Left renal cortex interstitium (tissue), 4 donors: ENCODE data around the gene CAPN10. TPM values are rescaled to one million over a fixed set of nuclear protein-coding genes. Genes with fewer than 3 reads are reported as not detected.

Experiments used
- DNase-seq, 4 donors: peaks; one replicate each; pipeline ENCODE4 v3.0.0-alpha.2; 2013; ENCODE audit warnings: low read depth in 4 of 4, low spot score in 2 of 4, missing footprints in 1 of 4
- polyA plus RNA-seq, 4 donors: library from polyadenylated mRNA; unstranded; fragments of 120-200 nt; gene quantifications; one replicate each; pipeline ENCODE4 v1.2.1, GENCODE V29; 2013; ENCODE audit not compliant: insufficient read length in 4 of 4

The CAPN10 gene
- polyA plus RNA-seq, 4 donors: 15.3 to 39.6 (median 30.0) TPM

DNA sequence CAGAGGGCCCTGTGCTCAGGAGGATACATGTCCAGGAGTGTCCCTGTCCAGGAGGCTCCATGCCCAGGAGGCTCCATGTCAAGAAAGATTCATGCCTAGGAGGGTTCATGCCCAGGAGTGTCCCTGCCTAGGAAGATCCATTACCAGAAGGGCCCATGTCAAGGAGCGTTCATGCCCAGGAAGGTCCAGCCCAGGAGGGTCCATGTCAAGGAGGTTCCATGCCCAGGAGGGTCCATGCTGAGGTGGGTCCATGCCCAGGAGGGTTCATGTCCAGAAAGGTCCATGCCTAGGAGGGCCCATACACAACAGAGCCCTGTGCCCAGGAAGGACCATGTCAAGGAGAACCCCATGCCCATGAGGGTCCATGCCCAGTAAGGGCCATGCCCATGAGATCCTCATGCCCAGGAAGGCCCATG is 45.8 kb downstream of the CAPN10 start:
- DNase-seq: no peak

DNA sequence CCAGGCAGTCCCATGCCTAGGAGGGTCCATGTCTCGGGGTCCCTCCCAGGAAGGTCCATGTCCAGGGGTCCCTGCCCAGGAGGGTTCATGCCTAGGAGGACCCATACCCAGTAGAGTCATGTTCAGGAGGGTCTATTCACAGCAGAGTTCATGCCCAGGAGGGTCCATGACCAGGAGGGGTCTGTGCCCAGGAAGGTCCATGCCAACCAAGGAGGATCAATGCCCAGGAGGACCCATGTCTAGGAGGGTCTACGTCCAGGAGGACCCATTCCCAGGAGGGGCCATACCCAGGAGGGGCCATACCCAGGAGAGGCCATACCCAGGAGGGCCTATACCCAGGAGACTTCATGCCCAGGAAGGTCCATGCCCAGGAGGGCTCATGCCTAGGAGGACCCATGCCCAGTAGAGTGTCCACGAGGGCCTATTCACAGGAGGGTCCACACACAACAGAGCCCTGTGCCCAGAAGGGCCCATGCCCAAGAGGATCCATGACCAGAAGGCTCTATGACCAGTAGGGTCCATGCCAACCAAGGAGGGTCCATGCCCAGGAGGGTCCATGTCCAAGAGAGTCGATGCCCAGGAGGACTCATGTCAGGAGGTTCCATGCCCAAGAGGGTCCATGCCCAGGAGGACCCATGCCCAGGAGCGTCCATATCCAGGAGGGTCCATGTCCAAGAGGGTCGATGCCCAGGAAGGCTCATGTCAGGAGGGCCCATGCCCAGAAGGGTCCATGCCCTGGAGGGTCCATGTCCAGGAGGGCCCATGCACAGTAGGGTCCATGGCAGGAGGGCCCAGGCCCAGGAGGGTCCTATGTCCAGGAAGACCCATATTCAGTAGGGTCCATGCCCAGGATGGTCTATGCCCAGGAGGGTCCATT is 48.8 kb downstream of the CAPN10 start:
- no peak for DNase-seq

- no peak for DNase-seq
These were observed 49.5 kb downstream of the CAPN10 start for GRCh38 chr2:240635998-240636547.

- no peak for DNase-seq
These were observed 50.1 kb downstream of the CAPN10 start for GRCh38 chr2:240636563-240637115.

DNA sequence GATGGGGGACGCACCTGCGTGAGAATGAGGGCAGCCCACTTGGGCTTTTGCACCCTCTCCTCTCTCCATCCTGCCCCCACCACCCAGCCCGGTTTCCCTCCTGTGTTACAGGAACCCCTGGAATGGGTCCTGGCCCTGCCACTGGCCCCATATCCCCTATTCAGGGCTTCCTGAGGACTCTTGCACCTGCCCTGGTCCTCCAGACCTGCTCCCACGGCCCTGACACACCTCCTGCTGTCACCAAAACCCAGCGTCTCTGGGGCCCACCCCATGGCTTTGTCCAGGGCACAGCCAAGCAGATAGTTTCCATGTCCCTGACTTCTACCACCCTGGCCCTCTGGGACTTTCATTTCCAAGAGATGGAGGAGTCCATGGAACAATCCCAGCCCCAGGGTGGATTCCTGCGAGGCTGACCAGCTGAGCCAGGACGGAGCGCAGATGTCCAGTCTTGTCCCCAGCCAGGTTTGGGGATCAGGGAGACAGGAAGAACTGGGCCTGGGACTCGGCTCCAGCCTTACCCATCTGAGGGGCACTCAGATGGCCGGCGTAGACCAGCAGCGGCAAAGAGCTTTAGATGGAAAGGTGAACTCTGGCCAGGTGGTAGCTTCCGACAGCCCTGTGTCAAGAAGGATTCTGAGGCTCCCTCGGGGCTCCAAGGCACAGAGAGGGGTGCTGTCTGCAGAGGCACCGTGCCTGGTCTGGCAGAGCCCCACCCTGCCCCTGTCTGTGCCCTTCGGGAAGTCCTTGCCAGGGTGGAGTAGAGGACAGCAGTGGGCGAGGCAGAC is 50.8 kb downstream of the CAPN10 start:
- DNase-seq: no peak

DNA sequence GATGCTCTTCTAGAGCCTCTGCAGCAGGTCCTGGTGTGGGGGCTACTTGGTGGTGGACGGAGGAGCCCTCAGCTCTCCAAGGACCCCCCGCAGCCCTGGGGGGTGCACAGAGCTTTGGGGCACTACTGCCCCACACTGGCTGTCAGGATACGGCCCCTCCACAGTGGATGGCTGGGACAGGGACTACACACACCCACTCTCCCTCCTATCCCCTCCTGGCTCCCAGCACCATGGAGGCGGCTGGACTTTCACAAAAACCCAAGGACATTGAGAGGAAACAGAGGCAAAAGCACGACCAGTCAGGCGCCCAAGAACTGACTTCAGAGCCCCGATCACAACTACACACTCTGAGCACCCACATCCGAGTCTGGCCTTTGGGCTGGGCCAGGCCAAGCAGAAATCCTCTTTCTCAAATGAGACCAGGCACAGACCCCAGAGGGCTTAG is 51.4 kb downstream of the CAPN10 start:
- DNase-seq: no peak

DNA sequence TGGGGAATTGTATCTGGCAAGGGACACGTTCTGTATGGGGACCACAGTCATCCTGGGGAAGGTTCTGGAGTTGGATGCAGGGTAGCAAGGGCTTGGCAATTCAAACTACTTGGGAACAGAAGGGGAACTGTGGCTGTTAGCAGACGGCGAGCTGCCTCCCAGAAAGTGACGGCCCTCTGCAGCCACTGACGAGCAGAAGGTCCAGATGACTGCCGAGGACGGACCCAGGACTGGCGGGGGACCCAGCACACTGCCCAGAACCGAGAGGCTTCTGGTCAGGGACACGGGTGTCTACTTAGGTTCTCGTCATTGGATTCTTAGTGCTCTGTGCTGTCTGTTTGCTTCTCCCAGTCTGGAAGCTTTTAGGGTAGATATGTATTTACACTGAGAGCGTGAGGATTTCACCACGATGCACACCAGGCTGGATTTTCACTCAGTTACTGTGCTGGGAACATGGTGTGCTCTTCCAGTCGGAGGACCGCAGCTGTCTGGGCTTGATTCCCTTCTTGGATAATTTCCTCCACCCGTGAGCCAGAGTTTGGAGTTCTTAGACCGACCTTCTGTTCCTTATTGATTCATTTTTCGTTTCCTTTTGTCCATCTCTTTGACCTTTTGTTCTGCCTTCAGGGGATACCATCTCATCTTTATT is 52.1 kb downstream of the CAPN10 start:
- DNase-seq: no peak

DNA sequence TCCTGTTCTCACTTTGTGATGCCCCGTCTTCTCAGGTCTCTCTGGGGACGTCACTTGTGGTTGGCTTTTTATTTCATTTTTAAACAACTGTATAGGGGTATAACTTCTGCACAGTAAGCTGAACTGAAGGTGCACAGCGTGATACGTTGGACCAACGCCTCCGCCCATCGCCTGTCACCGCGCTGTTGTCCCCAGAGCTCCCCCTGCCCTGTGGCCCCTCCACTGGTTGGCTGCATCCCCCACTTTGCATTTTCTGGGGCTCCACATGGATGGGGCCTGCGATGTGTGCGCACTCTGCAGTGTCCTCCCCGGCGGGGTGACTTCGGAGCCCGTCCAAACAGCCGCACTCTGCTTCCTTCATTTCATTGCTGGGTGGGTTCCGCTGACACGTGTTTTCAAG is 53.0 kb downstream of the CAPN10 start:
- no peak for DNase-seq

GRCh38 chr2:240640939-240641338 is 54.4 kb downstream of the CAPN10 start:
- no peak for DNase-seq

- no peak for DNase-seq
These were observed 55.7 kb downstream of the CAPN10 start for GRCh38 chr2:240642061-240642805.

- no peak for DNase-seq
These were observed 56.2 kb downstream of the CAPN10 start for GRCh38 chr2:240642806-240643092.

GRCh38 chr2:240643093-240643810 is 56.7 kb downstream of the CAPN10 start:
- no peak for DNase-seq

- DNase-seq: no peak
These were observed 57.2 kb downstream of the CAPN10 start for GRCh38 chr2:240643811-240644150.

DNA sequence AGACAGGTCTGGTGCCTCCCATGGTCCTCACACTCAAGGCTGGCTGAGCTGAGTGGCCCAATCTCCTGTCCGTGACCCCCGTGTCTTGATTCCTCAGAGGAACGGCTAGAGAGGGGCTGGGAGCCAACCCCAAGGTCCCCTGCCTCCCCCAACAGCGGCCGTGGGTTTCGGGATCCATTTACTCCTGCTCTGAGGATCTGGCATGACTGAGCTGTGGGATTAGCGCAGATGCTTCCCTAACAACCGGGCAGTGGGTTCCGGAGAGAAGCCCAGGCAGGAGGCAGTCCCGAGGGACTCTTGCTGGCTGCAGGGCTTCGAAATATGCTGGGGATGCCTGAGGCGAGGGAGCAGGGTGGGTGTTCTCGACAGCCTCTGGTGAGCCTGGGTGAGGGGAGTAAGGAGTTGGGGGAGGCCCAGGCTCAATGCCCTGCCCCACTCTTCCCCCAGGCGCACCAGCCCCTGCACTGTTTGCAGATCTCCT is 57.7 kb downstream of the CAPN10 start:
- no peak for DNase-seq

DNA sequence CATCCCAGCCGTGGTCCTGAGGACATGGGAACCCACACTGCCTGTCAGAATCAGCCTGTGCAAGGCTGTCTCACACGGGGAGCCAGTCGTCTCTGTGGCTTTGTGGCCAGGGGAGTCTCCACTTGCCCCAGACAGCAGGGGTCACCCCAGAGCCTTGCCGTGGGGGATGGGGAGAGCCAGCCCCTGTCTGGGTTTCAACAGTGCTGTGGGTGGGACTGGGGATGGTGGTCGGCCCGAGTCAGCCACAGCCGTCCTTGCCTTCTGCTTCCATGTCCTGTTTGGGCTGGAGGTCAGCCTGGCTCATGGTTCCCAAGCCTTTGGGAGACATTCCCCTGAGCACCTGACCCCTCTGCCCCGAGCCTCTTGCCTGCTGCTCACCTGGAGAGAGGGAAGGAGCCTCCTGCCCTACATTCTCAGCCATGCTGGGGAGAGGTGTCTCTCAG is 58.3 kb downstream of the CAPN10 start:
- DNase-seq: no peak

DNA sequence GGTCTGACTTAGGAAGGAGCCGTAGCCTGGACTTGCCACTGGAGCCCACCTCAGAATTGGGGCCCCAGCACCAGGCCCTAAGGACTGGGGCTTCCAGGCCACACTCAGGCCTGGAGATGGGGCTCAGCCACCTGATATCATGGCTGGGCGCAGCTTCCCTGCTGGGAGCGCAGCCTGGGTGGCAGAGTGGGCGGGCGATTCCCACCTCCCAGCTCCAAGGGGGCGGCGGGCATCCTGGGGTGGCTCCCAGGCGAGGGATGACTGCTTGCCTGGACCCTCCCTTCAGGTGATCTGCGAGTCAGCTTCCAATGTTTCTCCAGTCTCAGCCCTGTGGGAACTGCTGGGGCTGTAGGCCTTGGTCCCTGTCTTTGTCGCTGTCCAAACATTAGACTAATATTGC is 58.8 kb downstream of the CAPN10 start:
- DNase-seq: no peak

DNA sequence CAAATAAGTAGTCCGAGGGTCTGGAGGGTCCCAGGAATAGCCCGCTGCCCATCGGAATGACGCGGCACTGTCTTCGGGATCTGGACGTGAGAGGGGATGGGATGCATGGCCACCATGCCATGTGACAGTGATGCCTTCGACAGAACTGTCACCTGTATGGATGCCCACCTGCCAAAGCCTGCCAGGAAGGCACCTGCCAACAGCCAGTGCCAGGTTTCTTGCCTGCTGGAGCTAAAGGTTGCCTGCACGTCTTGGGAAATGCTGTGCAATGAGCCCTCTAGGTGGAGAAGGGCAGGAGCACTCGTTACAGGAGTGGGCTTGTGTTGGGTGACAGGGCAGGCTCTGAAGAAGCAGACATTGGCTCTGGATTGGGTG is 59.3 kb downstream of the CAPN10 start:
- DNase-seq: no peak

GRCh38 chr2:240646176-240646899 is 59.8 kb downstream of the CAPN10 start:
- DNase-seq: no peak
